H1 (cell line): ENCODE data around the gene GRK6. TPM values are rescaled to one million over a fixed set of nuclear protein-coding genes. Genes with fewer than 3 reads are reported as not detected.

ENCODE experiments used
- SUZ12 ChIP-seq: fragments of 200-600 bp; sonication (generic); IDR thresholded peaks from 2 replicates; pipeline ENCODE4 v1.6.1; 2012; ENCODE audit warnings: mild to moderate bottlenecking, inconsistent platforms, low read length, moderate library complexity, mixed read lengths
- polyA plus RNA-seq, 7 experiments: library from polyadenylated mRNA; depleted of rRNA in 3 of 7; stranded (reverse) in 5 of 7; unstranded in 2 of 7; fragments of >200 nt in 5 of 7; fragments of 200-250 nt in 2 of 7; gene quantifications; 1 replicate in 5 of 7; 2 replicates in 1 of 7; 4 replicates in 1 of 7; pipeline versions ENCODE4 v1.2.1 to v1.2.3, GENCODE V29; 2011 to 2013; ENCODE audit warnings: missing spikeins in 2 of 7, mixed read lengths in 2 of 7
- total RNA-seq: library from RNA; stranded (reverse); fragmentation: NEBNext Ultra II Directional; extraction: Animal tissue kit (Norgen Biotek cat#: 25700); gene quantifications from 2 replicates; pipeline ENCODE4 v1.2.1, GENCODE V29; 2021

The GRK6 gene
- total and polyA plus RNA-seq, 2 of the 8 experiments (the other 6 are each of a cell fraction or from before 2014, with no cell fraction given), result 31.8 to 57.8 TPM

GRCh38 chr5:177449140-177450061 is 22.9 kb downstream of the GRK6 start (continued):
- TF ChIP-seq SUZ12, result no peak
